ENCODE data around the gene STN1.

The STN1 gene

DNA sequence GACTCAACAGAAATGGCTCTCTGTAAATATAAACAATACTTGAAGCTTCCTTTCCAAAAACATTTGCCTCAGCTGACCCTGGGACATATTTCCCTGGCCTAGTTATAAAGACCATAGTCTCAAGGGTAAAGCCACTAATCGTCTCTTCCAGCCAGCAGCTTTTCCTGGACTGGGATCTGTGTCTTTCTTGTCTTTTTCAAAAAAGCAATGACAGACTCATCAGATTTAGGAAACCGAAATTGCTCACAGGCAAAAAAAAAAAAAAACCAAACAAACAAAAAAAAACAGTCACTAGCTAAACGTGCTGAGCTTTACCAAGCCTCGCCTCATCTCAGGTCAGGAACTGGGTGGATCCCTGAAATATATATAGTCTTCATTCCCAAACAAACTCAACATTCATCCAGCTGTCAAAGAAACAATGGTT lies 23.5 kb downstream of the STN1 start:
- DNase-seq (ENCODE audit: low read depth): no peak

DNA sequence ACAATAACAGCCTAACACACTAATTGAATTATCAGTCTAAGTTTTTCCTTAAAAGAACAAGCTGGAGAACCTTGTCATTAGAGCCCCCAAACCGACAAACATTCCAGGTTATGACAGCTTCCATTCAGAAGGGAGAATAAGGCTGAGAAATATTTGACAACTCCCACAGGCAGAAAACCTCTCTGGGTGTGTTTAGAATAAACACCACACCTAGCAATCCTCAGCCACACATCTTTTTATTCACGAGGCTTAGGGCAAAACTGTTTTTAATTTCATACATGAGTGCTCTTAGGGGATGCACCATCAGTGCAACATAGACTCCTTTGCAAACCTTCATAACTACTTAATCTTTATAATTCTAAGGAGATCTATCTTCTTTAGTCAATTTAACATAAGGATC lies 24.2 kb downstream of the STN1 start:
- no peak for DNase-seq (ENCODE audit: low read depth)

DNA sequence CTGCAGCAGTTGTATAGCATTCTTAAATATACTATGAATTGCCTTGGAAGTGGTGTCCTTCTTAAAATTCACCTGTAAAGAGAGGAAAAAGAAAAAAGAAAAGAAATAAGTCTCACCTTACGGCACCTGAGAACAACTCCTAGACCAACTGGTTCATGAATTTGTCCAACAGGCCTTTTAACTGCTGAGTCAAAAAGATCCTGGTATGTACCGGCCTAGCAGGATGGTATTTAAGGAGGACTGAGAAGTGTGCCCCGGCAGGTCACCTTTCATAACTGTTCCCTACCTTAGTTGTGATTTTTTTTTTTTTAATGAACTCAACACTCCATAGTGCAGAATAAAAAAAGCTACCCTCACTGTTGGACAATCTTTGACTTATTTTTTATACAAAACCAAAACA lies 25.8 kb downstream of the STN1 start:
- no peak for DNase-seq (ENCODE audit: low read depth)

DNA sequence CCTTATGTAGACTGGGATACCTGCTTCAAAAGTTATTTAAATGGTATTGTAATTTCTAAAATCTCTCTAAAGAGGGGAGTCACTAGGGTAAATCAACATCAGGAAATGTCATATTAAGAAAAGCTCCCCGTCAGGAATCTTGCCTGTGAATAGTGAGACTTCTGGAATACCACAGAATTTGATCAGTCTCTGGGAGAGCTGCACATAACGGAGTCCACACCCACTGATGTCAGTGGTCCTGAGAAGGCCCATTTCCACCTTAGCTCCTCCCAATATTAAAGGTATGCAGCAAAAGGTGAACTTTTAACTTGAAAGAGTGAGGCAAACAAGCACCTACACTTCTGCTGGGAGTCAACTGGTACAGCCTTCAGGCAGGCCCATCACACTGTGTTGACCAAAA lies 27.3 kb downstream of the STN1 start:
- no peak for DNase-seq (ENCODE audit: low read depth)

DNA sequence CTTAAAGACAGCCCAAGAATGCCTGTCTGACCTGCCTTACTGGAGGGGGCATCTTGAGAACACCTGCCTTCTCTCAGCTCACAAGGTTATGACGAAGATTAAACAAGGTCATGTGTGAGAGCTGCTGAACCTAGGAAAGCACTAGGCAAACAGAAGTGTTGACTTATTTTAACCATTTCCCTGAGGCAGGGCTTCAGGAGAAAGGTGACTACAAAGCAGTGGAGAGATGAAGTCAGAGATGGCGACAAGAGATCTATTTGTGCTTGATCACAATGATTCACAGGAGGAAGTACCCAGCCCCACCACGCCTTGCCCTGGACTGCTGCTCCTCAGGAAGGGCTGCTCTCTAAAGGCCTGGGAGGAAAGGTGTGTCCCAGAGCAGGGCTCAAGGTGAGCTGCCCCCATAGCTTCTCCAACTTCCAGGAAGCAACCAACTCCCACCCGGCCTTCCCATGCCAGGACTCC lies 27.8 kb downstream of the STN1 start:
- DNase-seq (ENCODE audit: low read depth): no peak

DNA sequence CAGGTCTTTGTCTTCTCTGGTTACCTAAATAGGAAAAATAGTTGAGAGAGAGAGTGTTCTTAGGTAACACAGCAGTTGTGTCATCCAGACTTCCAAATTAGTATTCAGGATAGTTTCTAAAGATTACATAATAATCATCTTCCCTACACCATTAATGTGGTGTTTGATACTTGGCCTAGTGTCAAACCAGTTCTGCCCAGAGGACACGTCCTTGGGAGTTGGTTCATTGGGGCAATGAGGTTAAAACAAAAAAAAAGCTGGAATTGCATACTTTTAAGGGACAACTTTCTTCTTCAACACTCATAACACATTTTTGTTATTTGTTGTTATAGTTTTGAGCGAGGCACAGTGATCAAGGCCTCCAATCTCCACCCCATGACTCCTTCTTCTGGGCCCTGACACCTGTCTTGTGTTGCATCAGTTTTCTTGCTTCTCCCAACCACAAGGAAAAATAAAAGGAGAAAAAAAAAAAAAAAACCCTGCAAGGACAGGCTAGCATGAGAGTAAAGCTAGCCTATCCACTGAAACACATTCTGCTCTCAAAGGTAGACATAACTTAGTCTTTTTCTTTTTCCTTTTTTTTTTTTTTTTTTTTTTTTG lies 28.8 kb downstream of the STN1 start:
- no peak for DNase-seq (ENCODE audit: low read depth)

DNA sequence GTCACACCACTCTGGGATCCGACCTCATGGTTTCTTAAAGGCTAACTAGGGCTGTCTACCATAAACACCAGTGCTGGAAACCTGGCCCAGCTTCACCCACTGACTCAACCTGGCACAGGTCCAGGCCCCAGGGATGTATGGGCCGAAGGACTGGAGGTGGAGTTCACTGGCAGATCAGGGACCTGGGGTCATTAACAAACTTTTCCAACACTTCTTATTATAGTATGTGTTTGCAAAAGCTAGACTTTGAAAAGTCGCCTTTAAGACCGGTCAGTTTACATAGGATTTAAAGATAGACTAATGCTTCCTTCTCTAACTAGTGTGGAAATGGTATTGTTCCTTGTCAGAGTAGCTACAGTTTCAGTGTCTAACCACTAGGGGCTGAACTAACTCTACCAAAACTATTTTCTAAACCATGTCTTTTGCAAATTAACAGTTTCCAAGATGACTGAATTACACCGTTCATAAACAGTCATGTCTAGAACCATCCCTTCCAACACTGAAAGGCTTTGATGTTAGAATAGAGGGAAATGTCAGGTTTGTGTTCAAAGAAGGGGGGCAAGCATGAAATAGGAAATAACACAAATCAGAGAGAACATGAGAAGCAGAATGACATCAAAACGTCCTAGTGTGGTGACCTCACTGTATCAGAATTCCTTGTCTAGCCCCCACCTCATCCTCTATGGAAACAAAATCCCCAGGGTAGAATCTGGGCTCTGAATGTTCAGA lies 29.7 kb downstream of the STN1 start:
- DNase-seq (ENCODE audit: low read depth): no peak

DNA sequence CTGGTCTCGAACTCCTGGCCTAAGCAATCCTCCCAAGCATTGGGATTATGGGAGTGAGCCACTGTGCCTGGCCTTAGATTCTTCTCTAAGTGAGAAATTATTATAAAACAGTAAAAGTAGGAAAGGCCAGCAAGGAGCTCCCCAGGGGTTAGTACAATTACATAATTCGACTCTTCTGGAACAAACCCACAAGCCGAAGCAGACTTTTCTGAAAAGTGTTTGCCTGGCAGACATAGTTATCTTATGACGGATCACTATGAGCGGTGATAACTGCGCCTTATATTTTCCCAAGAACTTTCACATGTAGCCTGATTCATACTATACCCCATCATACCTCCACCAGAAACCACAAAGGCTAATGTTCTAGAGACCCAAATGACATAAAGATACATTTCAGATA lies 32.4 kb downstream of the STN1 start:
- no peak for DNase-seq (ENCODE audit: low read depth)

DNA sequence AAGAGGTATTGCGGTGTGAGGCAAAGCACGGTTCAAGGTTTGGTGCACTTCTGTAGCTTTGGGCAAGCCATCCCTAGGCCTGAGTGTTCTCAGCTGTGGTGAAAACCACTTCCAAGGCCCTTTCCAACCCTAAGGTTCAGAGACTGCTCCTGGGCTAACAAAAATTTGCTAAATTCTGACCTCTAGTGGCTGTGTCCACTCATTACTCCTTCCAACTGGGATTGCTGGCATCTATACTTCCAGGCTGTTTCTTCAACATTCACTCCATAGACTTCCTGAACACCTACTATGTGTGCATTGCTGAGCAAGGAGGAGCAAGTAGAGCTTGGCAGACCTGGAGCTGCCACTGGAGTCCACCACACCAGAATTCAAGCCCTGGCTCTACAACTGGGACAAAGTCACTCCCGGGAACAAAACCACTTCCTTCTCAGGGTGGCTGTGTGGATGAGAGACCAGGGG lies 33.3 kb downstream of the STN1 start:
- DNase-seq (ENCODE audit: low read depth): no peak

DNA sequence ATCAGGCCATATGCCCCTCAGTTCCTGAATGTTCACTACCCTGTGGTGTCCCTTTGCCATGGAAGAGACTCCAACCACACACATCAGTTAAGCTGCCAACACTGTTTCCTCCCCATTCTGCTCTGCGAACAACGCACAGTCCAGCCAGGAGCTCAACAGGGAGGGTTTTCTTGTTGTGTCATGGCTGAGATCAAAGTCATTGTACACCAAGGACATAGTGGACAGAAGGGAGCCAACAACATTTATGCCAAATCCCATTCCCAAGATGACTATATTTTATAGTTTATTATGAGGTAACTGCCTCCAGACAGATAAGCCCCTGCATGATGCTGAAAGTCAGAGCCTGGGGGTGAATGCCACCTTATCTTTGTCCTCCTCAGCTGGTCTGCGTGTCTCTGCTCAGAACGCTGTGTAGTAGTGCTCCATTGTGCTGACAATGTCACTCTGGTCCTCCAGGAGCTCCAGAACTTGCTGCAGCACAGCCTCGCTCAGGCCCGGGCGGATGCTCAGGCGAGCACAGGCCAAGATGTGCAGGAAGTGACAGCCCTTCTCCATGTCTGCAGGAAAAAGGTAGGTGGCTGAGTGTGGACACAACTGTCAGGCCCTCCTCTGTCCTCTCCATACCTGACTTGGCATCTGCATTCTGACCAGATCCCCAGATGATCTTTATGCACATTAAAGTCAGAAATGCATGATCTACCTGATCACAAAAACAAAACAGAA lies 35.5 kb downstream of the STN1 start:
- DNase-seq (ENCODE audit: low read depth): no peak

DNA sequence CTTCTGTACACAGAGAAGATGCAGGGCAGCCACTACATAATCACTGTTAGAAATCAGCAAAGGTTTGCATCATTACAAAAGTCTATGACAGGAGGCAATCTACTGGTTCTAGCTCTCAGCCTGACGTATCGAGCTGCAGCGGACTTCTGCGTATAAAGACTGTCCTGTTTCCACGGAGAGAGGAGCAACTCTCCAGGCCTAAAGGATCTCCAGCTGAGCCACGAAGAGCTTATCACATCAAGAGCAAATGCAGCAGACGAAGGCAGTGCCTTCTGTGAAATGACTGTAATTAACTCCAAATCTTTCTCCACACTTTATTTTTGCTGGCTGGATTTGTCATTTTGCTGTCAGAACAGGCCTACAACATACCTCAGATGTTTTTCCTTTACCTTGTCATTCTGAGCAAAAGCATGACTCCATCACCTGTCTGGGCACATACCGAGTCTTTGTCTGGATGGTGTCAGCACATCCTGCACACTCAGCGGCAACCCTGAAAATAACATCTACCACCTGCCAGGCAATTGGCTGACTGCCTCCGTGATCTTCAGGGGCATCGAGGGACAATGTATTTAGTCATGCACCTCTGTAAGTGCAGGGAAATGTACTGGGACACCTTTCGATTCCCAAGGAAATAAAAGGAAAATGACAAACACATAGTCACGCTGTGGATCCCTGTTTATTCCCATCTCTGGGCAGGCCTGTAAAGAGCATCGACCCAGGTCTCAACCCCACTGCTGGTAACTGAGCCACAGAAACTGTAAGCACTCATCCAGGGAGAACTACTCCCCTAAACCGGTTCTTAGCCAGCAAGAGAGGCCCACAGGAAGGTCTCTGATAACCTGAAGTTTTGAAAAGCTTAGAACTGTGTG lies 36.3 kb downstream of the STN1 start:
- no peak for DNase-seq (ENCODE audit: low read depth)

DNA sequence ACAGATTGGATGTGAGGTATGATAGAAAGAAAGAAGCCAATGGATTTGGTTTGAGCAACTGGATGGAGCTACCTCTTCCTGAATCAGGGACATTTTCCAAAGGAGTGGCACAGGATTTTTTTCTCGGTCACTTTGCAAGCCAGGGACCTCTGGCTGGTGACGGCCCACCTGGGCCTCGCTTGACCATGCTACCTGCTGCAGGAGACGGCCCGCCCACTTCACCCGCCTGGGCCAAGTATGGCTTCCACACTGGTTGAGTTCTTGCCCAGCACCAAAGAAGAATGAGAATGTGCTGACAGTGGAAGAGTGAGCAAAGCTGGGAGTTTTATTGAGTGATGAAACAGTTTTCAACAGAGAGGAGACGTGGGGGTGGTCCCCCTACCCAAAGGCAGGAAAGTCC lies 38.2 kb downstream of the STN1 start:
- no peak for DNase-seq (ENCODE audit: low read depth)

DNA sequence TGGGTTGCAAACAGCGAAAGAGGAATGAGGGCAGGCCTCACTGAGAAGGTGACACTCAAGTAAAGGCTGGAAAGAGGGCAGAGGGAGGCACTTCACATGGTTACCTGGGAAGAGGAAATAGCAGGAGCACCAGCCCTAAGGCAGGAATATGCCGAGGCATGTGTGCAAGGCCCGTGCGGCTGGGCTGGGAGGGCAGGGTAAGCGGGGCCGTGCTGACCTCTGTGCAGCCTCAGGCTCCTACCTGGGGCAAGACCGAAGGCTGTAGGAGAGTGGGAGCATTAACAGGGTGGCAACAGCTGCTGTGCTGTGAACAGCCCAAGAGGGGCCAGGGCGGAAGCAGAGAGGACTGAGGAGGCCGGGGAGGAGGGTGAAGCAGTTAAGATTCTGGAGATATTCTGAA lies 38.6 kb downstream of the STN1 start:
- no peak for DNase-seq (ENCODE audit: low read depth)

DNA sequence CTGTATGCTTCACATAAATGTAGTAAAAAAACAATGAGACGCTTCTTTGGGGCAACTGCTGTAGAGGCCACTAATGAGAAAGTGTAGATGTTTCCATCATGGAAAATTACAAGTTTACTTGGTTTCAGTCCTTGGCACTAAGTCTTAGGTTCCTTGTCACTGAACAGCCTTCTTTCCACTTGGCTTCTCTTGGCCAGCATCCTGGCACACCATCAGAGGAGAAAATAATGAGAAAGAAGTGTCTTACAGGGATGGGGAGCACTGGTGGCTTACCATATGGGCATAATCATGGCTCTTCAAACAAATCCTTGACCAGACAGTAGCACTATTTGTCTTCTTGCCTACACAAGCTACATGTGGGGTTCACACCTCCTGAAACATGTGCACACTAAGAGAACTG lies 40.1 kb downstream of the STN1 start:
- no peak for DNase-seq (ENCODE audit: low read depth)

DNA sequence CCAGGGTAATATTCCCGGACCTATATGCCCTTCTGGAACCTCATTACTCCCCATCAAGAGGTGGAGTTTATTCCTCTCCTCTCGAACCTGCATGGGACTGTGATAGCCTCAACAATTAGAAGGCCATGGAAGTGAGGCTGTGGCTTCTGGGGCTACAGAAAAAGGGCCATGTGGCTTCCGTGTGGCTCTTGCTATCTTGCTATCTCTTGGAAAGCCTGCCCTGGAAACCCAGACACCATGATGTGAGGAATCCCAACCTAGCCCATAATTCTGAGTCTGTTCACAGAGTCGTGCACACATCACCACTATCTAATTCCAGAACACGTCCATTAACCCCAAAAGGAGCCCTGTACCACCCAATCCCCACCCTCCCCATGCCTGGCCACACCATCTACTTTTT lies 41.8 kb downstream of the STN1 start:
- DNase-seq (ENCODE audit: low read depth): no peak

DNA sequence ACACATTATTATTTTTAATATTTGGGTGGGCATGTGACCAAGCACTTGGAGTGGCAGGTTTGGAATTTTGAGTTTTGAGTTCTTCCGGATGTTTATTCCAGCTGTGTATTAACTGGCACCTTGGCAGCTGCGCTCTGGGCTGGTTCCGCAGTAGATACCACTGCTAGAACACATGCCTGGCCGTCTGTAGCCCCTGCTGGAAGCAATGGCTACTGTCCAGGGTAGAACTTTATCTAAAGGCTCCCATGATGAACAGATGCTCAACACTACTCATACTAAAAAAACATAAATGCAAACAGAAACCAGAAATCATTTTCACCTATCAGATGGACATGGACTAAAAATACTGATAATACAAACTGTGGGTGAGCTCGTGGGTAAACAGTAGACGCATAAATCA lies 43.3 kb downstream of the STN1 start:
- no peak for DNase-seq (ENCODE audit: low read depth)

DNA sequence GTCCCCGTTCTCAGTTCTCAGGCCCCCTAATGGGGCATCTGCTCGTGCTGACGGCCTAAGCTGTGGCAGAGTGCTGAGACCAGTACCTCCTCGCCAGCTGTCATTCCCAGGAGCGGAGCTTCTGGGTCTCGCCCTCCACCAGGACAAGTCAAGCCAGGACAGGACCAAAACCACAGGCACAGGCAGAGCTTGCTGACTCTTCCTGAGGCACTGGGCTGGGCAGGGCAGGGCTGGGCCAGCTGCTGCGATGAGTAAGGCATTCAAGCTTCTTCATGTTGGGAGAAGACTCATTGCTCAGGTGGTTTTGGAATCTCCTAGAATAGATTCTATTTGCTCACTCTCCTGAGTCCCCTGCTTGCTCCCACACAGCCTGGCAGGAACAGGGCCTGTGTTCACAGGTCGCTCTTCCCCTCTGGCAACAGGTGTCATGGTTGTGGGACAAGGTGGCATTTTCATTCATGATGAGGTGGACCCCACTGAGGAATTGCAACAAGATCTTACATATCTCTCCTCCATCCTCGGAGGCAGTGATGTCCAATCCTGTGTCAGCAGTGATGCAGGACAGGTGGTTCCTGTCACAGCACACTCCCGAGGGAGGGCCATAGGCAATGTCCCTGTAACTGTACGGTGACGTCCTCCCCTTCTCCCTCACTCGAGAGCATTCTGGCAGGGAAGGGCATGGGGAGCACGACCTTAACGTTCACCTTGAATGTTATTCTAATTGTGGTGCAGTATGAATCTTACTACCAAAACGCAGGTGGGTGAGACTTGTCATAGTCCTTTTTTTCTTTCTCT lies 45.6 kb downstream of the STN1 start:
- no peak for DNase-seq (ENCODE audit: low read depth)

DNA sequence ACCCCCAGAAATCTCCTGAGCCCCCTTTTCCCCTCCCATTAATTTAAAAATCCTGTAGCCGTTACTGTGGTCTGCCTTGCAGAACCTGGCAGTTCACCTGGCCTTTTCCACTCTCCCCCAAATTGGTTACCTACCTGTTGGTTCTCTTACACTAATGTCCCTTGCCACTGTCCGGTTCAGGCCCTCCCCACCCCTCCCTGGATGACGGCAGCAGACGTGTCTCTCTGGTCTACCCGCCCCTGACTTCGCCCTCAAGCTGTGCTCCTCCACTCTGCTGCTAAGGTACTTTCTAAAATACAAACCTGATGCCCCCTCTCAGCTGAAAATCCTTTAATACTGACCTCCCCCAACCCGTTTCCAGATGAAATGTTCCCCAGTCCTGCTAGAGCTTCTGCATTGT lies 47.0 kb downstream of the STN1 start:
- no peak for DNase-seq (ENCODE audit: low read depth)

DNA sequence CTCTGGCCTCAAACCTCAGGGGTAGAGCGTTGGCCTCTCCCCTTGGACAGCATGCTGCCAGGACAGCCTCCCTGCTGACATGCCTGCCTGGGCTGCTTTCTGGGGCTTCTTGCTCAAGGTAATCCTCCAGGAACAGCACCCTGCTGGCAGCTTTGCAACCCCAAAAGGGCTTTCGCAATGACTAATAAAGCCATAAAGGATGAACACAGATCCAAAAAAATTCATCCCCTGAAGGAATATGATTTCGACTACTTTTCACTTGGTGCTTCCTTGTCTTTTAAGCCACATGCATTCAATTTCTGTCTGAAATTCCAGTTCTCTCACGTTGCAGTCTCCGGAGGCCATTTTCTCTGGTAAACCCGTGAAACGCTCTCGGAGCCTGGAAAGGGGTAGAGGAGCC lies 47.5 kb downstream of the STN1 start:
- DNase-seq (ENCODE audit: low read depth): no peak

DNA sequence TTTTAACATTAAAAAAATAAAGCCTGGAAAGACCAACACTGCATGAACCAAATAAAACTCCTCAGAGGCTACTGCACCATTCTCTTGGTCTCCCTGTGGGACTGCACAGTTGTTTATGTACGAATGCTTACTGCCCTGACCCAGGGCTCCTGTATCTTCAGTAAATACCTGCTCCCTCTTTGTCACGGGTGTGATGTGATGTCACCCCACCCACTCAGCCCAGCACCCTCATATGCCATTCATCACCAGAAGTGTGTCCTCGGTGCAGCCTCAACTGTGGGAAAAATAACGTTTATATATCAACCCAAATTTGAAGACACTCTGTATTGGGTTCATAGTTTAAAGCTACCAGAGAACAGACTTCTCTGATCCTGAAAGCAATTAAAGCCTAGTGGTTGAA lies 48.6 kb downstream of the STN1 start:
- no peak for DNase-seq (ENCODE audit: low read depth)

DNA sequence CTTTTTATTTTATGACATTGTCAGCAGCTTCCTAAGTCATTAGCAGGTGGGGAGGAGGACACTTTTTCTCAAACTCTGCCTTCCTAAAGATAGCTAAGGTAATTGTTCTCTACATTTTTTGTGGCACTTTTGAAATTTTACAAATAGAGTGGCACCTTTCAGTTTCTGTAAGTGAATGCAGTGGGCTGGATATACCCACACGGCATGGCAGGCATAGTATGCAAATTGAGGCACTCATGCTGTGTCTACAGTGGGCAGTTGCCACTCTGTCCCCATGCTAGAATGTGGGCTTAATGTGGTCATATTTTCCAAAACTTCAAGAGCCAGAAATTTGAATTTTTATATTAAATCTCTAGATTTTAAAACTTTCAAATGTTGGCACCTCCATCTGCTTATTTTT lies 49.8 kb downstream of the STN1 start:
- DNase-seq (ENCODE audit: low read depth): no peak

DNA sequence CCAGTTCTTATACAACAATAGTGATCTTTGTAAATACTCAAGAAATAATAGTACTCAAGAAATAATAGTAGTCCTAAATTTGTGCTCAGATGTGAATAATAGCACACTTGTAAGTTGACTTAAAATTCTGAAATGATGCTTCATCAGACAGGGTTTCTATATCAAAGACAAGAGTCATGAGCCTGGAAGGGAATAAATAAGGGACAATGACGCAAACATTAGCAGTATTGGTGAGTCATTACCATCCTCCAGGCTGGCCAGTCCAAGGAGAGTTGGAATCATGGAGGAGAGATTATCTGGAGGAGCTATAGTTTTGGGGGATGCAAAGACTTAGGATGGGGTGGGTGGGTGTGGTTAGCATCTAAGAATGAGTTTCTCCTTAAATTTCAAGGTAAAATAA lies 56.5 kb downstream of the STN1 start:
- DNase-seq (ENCODE audit: low read depth): no peak
